ENCODE measurements around the gene ZBTB7C. TPM values are rescaled to one million over a fixed set of nuclear protein-coding genes. Genes with fewer than 3 reads are reported as not detected.

Gene ZBTB7C
- total RNA-seq, 1 experiment from 2014 or later = not detected

DNA sequence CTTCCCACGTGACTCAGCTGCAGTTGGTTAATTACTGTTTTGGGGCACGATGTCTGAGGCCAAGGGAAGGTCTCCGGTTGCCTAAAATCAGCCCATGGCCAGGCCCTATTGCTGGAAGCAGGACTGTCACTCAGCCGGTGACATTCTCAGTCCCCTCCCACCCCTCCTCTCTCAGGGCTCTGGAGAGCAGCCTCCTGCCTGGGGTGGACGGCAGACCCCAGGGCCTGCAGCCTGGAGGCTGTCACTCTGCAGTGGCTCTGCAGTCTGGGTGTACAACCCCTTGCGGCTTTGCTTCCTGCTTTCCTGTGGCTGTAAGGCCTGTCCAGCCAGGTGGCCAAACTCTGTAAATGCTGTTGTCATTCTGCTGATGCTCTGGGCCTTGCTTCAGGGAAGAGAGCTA lies 32.8 kb downstream of the ZBTB7C start:
- TF ChIP-seq, protein P1, sequence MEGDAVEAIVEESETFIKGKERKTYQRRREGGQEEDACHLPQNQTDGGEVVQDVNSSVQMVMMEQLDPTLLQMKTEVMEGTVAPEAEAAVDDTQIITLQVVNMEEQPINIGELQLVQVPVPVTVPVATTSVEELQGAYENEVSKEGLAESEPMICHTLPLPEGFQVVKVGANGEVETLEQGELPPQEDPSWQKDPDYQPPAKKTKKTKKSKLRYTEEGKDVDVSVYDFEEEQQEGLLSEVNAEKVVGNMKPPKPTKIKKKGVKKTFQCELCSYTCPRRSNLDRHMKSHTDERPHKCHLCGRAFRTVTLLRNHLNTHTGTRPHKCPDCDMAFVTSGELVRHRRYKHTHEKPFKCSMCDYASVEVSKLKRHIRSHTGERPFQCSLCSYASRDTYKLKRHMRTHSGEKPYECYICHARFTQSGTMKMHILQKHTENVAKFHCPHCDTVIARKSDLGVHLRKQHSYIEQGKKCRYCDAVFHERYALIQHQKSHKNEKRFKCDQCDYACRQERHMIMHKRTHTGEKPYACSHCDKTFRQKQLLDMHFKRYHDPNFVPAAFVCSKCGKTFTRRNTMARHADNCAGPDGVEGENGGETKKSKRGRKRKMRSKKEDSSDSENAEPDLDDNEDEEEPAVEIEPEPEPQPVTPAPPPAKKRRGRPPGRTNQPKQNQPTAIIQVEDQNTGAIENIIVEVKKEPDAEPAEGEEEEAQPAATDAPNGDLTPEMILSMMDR (IDR thresholded peaks at IDR 0.05; ENCODE audit: unreplicated experiment) = no peak
- BruUV-seq (replicated peaks) = no TSS peak
- Mint-ChIP-seq H3K27me3 (ENCODE audit: unreplicated experiment) (peaks cover 98% of the 10 kb centered on the region), H3K4me3 (ENCODE audit: low read depth, unreplicated experiment) (no peak overlapping the region), H3K4me1 (ENCODE audit: low read depth, unreplicated experiment) (no peaks in the 10 kb centered on the region), H3K9me3 (ENCODE audit: low read depth, unreplicated experiment) (peaks cover 2% of the 10 kb centered on the region), H3K27ac (ENCODE audit: unreplicated experiment) (no peak overlapping the region), H3K36me3 (ENCODE audit: insufficient read depth, unreplicated experiment) (no peaks in the 10 kb centered on the region)
- CTCF ChIA-PET = no interaction called here
- no peak for DNase-seq
- intact Hi-C loops (cut with micrococcal nuclease; ENCODE audit: unreplicated experiment) = no loop called here

DNA sequence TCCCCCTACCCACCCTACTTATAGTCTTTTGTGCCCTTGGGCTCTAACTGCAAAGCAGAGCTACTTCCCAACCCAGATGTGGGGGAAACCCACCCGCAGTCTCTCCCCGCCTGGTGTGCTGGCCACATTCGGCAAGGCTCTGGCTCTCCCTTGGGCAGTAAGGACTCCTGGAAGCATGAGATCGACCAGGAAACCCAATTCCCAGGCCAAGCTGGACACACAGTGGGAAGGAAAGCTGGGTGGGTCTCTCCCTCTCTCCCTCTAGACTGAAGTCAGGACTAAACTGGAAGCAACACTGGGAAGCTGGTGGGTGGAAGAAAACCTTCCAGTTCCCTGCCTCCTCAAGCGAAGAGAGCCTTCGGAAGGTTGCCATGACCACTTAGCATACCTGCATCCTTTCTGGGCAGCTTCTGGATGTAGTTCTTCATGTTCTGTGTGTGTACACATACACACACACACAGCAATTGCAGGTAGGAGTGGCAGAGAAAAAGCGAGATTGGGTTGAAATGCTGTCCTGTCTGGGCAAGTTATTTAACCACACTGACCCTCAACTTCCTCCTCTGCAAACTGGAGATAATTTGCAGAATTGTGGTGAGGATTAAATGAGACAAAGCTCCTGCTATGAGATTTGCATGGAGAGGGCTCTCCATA lies 33.9 kb downstream of the ZBTB7C start:
- intact Hi-C loops (cut with micrococcal nuclease; ENCODE audit: unreplicated experiment) = no loop called here
- H3K27ac Mint-ChIP-seq (ENCODE audit: unreplicated experiment) = no peak overlapping the region
- peaks cover 2% of the 10 kb centered on the region for H3K9me3 Mint-ChIP-seq (ENCODE audit: low read depth, unreplicated experiment)
- TF ChIP-seq, protein P1 (IDR thresholded peaks at IDR 0.05; ENCODE audit: unreplicated experiment) = no peak
- H3K4me3 Mint-ChIP-seq (ENCODE audit: low read depth, unreplicated experiment) = no peak overlapping the region
- CTCF ChIA-PET = no interaction called here
- peaks cover 98% of the 10 kb centered on the region for H3K27me3 Mint-ChIP-seq (ENCODE audit: unreplicated experiment)
- H3K36me3 Mint-ChIP-seq (ENCODE audit: insufficient read depth, unreplicated experiment) = no peaks in the 10 kb centered on the region
- no peaks in the 10 kb centered on the region for H3K4me1 Mint-ChIP-seq (ENCODE audit: low read depth, unreplicated experiment)
- BruUV-seq (replicated peaks) = no TSS peak
- DNase-seq = no peak

- Mint-ChIP-seq H3K27me3 (ENCODE audit: unreplicated experiment) (peaks cover 98% of the 10 kb centered on the region), H3K4me1 (ENCODE audit: low read depth, unreplicated experiment) (no peaks in the 10 kb centered on the region), H3K9me3 (ENCODE audit: low read depth, unreplicated experiment) (peaks cover 2% of the 10 kb centered on the region), H3K27ac (ENCODE audit: unreplicated experiment) (no peak overlapping the region), H3K4me3 (ENCODE audit: low read depth, unreplicated experiment) (no peak overlapping the region), H3K36me3 (ENCODE audit: insufficient read depth, unreplicated experiment) (no peaks in the 10 kb centered on the region)
- CTCF ChIA-PET = no interaction called here
- no peak for DNase-seq
- TF ChIP-seq, protein P1 (IDR thresholded peaks at IDR 0.05; ENCODE audit: unreplicated experiment) = no peak
- intact Hi-C loops (cut with micrococcal nuclease; ENCODE audit: unreplicated experiment) = no loop called here
- BruUV-seq (replicated peaks) = no TSS peak
These were observed 34.6 kb downstream of the ZBTB7C start for GRCh38 chr18:48374423-48375149.

- Mint-ChIP-seq H3K36me3 (ENCODE audit: insufficient read depth, unreplicated experiment) (no peaks in the 10 kb centered on the region), H3K4me3 (ENCODE audit: low read depth, unreplicated experiment) (no peak overlapping the region), H3K27me3 (ENCODE audit: unreplicated experiment) (peaks cover 93% of the 10 kb centered on the region), H3K9me3 (ENCODE audit: low read depth, unreplicated experiment) (peaks cover 2% of the 10 kb centered on the region), H3K27ac (ENCODE audit: unreplicated experiment) (no peak overlapping the region), H3K4me1 (ENCODE audit: low read depth, unreplicated experiment) (no peaks in the 10 kb centered on the region)
- CTCF ChIA-PET = no interaction called here
- BruUV-seq (replicated peaks) = no TSS peak
- no peak for DNase-seq
- intact Hi-C loops (cut with micrococcal nuclease; ENCODE audit: unreplicated experiment) = no loop called here
- TF ChIP-seq, protein P1 (IDR thresholded peaks at IDR 0.05; ENCODE audit: unreplicated experiment) = no peak
These were observed 37.2 kb downstream of the ZBTB7C start for GRCh38 chr18:48371854-48372602.

All from Calu3 (cell line).